ENCODE measurements around the gene TEX52. TPM values are rescaled to one million over a fixed set of nuclear protein-coding genes. Genes with fewer than 3 reads are reported as not detected.
"Not testable (repeated sequence)": the region's sequence is repeated elsewhere in the genome, so short reads cannot be mapped to it uniquely, and the experiment has no call there.

The TEX52 gene
- total RNA-seq, 1 donor from 2014 or later: not detected

DNA sequence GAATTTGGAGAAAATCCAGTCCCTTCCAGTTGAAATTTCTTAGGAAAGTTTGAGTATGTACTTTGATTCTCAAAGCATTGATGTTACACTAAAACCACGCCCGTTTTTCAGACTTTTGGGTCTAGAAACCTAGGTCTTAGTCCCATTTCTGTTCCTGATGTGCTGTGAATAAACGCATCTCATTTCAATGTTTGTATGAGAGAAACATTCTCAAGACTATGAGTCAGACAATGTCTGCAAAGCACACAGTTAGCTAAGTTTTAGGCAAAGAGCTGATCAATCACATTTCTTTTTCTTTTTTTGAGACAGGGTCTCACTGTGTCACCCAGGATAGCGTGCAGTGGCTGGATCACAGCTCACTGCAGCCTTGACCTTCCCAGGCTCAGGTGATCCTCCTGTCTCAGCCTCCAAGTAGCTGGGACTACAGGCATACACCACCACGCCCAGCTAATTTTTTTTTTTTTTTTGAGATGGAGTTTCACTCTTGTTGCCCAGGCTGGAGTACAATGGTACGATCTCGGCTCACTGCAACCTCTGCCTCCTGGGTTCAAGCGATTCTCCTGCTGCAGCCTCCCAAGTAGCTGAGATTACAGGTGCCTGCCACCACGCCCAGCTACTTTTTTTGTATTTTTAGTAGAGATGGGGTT, 12.3 kb upstream of the TEX52 start:
- intact Hi-C loops (cut with micrococcal nuclease): not testable (repeated sequence)

DNA sequence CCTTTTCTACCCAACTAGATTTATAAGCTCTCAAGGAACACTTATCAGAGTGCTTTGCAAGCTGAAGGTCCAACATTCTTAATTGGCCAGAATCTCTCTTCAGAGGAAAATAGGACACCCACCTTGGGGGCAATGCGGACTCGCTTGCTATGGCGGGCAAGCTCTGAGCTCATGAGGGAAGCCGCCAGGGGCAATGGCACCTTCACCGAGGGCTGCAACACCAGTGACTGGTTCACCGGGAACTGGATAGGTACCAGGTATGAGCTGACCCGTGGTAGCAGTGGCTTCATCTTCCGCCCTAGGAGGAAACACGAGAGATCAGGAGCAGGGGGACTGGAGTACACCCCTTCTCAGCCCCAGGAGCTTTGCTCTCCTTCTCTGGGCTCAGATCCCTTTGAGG, 7.4 kb upstream of the TEX52 start:
- intact Hi-C loops (cut with micrococcal nuclease): no loop called here

DNA sequence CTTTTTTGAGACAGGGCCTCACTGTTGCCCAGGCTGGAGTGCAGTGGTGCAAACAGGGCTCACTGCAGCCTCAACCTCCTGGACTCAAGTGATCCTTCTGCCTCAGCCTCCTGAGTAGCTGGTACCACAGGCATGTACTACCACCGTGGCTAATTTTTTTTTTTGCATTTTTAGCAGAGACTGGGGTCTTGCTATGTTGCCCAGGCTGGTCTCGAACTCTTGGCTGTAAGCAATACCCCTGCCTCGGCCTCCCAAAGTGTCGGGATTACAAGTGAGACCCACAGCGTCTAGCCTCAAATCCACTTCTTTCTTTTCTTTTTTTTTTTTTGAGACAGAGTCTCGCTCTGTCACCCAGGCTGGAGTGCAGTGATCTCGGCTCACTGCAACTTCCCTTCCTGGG, 6.6 kb upstream of the TEX52 start:
- intact Hi-C loops (cut with micrococcal nuclease): not testable (repeated sequence)

- intact Hi-C loops (cut with micrococcal nuclease): no loop called here
These were observed 6.0 kb upstream of the TEX52 start for GRCh38 chr12:2862876-2863275.

DNA sequence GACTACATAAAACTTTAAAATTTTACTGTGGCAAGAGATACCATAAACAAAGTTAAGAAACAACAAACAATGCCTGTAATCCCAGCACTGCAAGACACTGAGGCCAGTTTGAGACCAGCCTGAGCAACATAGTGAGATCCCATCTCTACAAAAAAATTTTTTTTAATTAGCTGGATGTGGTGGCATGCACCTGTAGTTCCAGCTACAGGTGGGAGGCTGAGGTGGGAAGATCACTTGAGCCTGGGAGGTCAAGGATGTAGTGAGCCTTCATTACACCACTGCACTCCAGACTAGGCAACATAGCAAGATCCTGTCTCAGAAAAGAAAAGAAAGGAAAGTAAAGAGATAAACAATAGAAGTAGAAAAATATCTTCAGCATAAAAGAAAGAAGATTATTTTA, 3.3 kb upstream of the TEX52 start:
- intact Hi-C loops (cut with micrococcal nuclease): no loop called here

DNA sequence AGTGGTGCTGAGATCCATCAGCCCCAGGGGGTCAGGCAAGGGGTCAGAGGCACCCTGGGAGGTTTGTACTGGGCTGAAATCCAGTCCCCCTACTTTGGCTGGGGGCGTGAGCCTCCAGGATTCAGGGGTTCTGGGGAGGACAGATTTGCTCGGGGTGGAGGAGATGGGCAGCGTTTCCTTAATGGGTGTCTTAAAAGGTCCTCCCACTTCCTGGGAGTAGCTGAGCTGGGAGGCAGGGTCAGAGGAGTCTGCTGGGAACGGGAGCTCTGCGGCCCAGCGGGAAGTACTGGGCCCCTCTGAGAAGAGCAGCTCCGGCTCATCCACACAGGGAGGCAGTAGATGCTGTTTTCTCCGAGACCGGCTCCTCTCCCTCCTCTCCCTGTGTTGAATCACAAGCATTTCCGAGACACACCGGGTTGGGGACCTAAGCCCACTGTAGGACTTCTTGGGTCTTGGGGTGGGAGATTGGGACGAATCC, 2.1 kb upstream of the TEX52 start:
- intact Hi-C loops (cut with micrococcal nuclease): loop anchor here (10.0 kb wide), 1 partner anchor 86 kb away; no protein-coding TSS in a partner anchor

DNA sequence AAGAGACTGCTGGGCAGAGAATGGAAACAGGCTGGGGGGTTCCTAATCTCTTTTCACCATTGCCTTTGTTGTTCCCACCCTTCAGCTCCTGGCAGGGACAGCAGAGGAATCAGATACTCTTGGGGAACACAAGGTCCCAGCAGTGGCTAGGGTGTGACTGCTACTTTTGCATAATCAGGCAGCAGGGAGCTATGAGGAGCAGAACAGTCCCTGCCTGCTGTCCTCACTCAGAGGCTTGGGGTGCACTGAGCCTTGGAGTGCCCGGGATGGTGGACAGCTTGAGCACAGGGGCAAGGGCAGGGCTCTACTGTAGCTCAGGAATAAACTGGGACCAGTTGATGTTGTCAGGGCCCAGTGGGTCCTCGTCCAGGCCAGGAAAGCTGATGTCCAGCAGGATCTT, 1.5 kb upstream of the TEX52 start:
- intact Hi-C loops (cut with micrococcal nuclease): loop anchor here (10.0 kb wide), 1 partner anchor 86 kb away; no protein-coding TSS in a partner anchor

DNA sequence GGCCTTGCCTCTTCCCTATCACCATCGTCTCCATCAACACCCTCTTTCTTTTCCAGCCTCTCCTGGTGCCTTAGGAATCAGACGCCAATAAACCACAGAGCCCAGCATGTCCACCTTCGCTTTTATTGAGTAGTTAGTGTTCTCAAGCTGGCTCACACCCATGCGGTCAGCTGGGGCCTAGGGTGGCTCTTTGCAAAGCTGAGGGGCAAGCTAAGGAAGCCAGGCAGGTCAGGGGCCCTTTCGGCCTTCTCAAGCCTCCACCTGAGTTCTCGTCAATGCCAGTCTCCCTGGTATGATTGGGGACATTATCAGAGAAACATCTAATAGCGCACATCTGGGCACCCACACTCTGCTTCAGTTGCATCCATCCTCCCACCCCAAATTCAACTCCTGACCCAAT, 737 bp upstream of the TEX52 start:
- intact Hi-C loops (cut with micrococcal nuclease): loop anchor here (10.0 kb wide), 1 partner anchor 87 kb away; no protein-coding TSS in a partner anchor

GRCh38 chr12:2856051-2856450, 788 bp downstream of the TEX52 start:
- intact Hi-C loops (cut with micrococcal nuclease): loop anchor here (10.0 kb wide), 1 partner anchor 89 kb away; no protein-coding TSS in a partner anchor

- intact Hi-C loops (cut with micrococcal nuclease): loop anchor here (10.0 kb wide), 1 partner anchor 89 kb away; no protein-coding TSS in a partner anchor
These were observed 1.3 kb downstream of the TEX52 start for GRCh38 chr12:2855546-2855945.

DNA sequence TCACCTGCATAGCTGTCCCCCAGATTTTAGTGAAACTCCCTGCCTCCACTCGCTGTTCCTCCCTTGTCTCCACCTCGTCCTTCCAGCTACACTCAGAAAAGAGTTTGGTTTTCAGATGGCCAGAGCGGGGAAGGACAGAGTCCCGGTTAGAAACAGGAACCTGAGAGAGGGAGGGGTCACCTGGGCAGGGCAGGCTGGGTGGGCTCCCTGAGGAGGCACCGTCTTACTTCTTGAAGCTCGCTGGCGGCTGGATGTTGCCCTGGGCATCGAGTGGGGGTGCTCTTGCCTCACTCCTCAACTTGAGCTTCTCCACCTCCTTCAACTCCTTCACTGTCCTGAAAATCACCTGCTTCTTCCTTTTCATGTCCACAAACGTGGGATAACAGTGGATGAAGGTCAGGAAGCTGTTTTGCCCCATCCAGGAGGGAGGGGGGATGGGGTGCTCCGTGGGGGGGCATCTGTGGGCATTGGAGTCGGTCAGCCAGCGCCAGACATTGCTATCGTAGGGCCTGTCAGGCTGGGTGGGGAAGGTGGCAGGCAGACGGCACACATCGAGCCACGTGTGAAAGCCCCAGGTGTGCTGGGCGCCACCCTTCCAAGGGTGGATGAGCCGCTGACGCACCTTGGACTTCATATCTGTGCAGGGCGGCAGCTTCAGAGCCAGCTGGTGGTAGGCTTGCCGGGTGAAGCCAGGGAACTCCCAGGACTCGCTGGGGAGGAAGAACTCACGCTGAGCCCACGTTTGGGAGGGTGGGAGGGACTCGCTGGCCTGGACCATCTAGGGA, 2.0 kb downstream of the TEX52 start:
- intact Hi-C loops (cut with micrococcal nuclease): loop anchor here (10.0 kb wide), 1 partner anchor 90 kb away; no protein-coding TSS in a partner anchor

- intact Hi-C loops (cut with micrococcal nuclease): loop anchor here (10.0 kb wide), 1 partner anchor 91 kb away; no protein-coding TSS in a partner anchor
These were observed 3.2 kb downstream of the TEX52 start for GRCh38 chr12:2853626-2854025.

- intact Hi-C loops (cut with micrococcal nuclease): loop anchor here (10.0 kb wide), 1 partner anchor 93 kb away; no protein-coding TSS in a partner anchor
These were observed 4.9 kb downstream of the TEX52 start for GRCh38 chr12:2851931-2852330.

DNA sequence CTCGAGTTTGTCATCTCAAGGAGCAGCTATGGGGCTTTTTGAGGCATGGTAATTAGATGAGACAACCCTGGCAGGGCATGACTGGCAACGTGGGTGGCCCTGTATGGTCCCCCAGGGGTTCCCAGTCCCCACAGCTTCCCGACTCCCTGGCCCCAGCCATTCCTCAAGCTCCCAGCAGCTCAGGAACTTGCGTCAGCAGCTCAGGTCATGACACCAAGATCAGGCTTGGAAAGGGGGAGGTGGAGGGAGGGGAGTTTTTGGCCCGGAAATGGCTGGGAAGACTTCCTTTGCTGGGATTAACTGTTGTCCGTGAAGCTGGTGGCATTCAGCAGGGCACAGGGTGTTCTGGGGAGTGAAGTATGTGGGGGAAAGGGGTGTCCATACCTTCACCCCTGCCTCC, 11.6 kb downstream of the TEX52 start:
- intact Hi-C loops (cut with micrococcal nuclease): no loop called here

GRCh38 chr12:2844786-2845185, 12.1 kb downstream of the TEX52 start:
- intact Hi-C loops (cut with micrococcal nuclease): no loop called here

GRCh38 chr12:2842948-2843347, 13.9 kb downstream of the TEX52 start:
- intact Hi-C loops (cut with micrococcal nuclease): no loop called here

DNA sequence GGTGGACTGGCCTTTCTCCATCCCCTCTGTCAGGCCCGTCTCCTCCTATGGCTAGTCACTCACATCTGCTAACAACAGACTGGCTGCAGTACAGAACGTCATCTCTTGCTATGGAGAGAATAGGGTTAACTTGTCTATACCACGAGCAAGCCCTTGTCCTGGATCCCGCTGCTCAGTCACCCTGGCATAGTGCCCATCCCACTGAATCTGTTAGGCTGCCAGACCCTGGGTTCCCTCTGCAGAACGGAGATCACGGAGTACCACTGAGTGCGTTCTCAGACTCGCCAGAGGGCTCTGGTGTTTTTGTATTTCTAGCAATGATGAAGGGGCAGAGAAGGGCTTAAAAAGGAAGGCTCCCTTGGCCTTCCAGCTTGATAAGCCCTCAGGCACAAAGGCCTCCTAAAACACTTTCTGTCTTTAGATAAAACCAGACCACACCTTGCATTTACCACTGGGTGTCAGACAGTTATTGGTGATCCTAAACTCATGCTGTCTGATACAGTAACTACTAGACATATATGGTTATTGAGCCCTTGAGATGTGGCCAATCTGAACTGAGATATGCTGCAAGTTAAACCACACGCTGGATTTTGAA, 15.7 kb downstream of the TEX52 start:
- intact Hi-C loops (cut with micrococcal nuclease): no loop called here

DNA sequence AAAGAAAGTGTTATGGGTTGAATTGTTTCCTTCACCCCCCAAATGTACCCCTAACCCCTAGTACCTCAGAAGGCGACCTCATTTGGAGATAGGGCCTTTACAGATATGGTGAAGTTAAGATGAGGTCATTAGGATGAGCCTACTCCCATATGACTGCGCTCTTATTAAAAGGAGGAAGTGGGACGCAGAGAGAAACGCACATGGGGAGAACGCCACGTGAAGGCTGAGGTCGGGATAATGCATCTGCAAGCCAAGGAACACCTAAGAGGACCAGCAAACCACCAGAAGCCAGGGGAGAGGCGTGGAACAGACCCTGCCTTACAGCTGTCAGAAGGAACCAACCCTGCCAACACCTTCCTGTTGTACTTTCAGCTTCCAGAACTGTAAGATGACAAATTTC, 20.3 kb downstream of the TEX52 start:
- intact Hi-C loops (cut with micrococcal nuclease): no loop called here

GRCh38 chr12:2835691-2836403, 21.0 kb downstream of the TEX52 start:
- intact Hi-C loops (cut with micrococcal nuclease): no loop called here

DNA sequence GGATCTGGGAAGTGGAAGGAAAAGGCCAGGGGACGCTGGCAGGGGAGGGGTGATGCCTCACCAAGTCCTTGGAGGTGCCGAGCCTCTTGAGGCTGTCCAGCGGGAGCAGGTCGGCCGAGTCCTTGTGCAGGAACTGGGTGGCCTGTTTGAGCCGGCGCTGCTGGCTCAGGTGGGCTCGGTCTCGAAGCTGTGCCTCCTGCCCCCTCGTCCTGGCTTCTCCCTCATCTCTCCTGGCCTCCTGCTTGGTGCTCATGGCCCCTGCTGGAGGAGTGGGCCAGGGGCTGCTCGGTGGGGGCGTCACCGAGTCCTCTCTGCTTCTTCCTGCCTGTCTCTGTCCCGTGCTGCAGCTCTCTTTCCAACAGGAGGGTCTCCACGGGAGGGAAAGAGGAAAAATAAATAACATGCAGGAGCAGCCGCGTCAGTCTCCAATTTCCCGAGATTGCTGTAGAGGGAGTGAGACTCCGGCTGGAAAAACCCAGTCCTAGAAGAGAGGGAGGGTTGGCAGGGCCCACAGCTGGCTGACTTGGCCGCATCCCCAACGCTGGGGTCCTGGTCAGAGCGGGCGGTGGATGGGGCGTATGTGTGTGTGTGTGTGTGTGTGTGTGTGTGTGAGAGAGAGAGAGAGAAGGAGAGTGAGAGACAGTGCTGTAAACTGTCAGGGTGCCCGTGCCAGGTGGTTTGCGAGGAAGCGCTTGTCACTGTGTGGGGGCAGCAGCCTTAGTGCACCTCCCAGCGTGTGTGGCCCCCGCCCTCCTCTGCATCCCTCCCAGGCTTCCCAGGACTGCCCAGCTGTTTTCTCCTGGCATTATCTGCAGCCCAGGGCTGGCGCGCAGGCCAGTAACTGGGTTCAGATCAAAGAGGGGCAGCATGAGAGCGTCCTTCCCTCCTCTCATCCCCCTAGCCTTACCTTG, 22.0 kb downstream of the TEX52 start, which contains the start of gene NRIP2:
Gene NRIP2, minus strand, starts transcription at position 455 of the 911 bp plus-strand sequence. Its CDS starts 52 bp downstream, at position 403.
- intact Hi-C loops (cut with micrococcal nuclease): no loop called here

All from T-helper 2 cell treated with Interferon-gamma antibody and Interleukin-4, amounts not matched to agents 100 ng/mL and 5 ng/mL, for 36 hours (primary cell).